ENCODE data around the gene MAP3K4.

MAP3K4 gene

DNA sequence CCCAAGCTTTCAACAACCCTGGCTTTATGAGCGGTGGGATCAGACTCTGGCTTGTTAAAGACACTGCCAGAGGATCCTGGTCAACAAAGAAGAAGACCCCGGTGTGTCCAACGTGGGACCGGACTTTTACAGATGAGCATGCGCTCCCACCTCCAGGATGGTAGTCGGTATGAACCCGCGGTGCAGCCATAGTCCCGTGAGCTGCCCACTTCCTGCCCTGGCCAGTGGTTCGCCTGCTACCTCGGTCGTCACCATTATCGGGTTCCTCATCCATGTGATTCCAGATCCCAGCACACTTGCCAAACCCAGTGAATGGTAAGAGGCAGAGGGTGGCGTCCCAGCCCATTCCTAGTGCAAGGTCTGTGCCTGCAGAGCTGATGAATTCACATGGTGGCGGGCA, 169.6 kb downstream of the MAP3K4 start:
- TF ChIP-seq POLR2AphosphoS5 (IDR thresholded peaks at IDR 0.05; ENCODE audit: low read depth, low read length) (no peak), TAF1 (IDR thresholded peaks at IDR 0.05; ENCODE audit: borderline replicate concordance, low read depth, low read length) (no peak), POLR2A (IDR thresholded peaks at IDR 0.05; ENCODE audit: low read depth, low read length) (no peak)
- DNase-seq (ENCODE audit: insufficient read length) = no peak
- FAIRE-seq = no peak

- DNase-seq (ENCODE audit: insufficient read length) (no peak), FAIRE-seq (no peak)
- TF ChIP-seq POLR2A (IDR thresholded peaks at IDR 0.05; ENCODE audit: low read depth, low read length) (no peak), POLR2AphosphoS5 (IDR thresholded peaks at IDR 0.05; ENCODE audit: low read depth, low read length) (no peak), TAF1 (IDR thresholded peaks at IDR 0.05; ENCODE audit: borderline replicate concordance, low read depth, low read length) (no peak)
Observed at GRCh38 chr6:161161889-161162624, 170.5 kb downstream of the MAP3K4 start.

DNA sequence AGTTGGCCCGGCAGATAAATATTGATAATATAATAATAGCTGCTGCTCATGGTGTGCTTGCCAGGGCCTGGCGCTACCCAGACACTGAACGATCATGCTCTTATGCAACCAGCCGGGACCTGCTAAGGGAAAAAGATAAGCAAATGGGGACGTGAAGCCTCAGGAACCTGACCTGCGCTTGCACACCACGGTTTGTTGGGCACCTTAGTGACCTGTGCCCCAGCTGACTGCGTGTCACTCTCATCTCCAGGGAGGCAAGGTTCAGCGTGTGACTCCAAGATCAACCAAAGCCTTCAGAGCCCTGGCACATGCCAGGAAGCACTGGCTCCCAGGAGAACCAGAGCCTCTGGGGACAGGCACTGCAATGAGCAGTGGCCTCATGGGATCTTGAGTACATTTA, 171.2 kb downstream of the MAP3K4 start:
- FAIRE-seq (no peak), DNase-seq (ENCODE audit: insufficient read length) (no peak)
- TF ChIP-seq POLR2AphosphoS5 (IDR thresholded peaks at IDR 0.05; ENCODE audit: low read depth, low read length) (no peak), TAF1 (IDR thresholded peaks at IDR 0.05; ENCODE audit: borderline replicate concordance, low read depth, low read length) (no peak)

DNA sequence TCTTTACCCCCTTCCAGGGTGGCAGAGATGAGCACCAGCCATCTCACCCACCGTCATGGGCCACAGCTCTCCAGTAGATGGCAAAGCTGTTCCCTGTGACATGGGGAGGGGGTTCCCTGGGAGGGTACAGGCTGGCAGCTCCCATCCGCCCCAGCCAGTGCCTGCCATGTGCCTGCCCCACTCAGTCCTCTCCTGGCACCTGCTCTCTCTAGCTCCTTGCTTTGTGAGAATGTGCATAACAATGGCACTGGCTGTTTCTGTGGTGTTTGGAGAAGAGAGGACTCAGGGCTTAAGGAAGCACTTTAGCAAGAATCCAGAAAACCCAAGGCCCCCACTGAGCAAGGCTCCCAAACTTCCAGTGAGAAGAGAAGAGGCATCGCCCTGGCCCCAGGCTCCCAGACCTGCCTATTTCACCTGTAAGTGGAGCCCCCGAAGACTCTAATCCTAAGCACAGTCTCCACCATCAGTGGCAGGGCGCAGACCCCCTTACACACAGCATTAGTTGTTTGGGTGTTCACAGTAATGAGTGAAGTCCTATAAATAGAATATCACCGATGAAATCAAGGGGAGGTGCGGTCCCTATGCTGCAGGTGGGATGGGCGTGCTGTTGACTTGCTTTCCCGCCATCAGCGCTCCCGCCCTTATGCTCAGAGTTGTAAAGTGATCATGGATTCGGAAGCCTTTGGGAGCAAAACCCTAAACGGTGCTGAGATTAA, 172.1 kb downstream of the MAP3K4 start:
- no peak for DNase-seq (ENCODE audit: insufficient read length)
- TF ChIP-seq POLR2AphosphoS5 (IDR thresholded peaks at IDR 0.05; ENCODE audit: low read depth, low read length) (no peak), TAF1 (IDR thresholded peaks at IDR 0.05; ENCODE audit: borderline replicate concordance, low read depth, low read length) (no peak), POLR2A (IDR thresholded peaks at IDR 0.05; ENCODE audit: low read depth, low read length) (no peak)
- FAIRE-seq = no peak

- DNase-seq (ENCODE audit: insufficient read length) (no peak), FAIRE-seq (no peak)
- TF ChIP-seq TAF1 (IDR thresholded peaks at IDR 0.05; ENCODE audit: borderline replicate concordance, low read depth, low read length) = no peak
- TF ChIP-seq POLR2AphosphoS5 (IDR thresholded peaks at IDR 0.05; ENCODE audit: low read depth, low read length) = no peak
- TF ChIP-seq POLR2A (IDR thresholded peaks at IDR 0.05; ENCODE audit: low read depth, low read length) = no peak
Observed at GRCh38 chr6:161164182-161164625, 172.6 kb downstream of the MAP3K4 start.

- DNase-seq (ENCODE audit: insufficient read length) (no peak), FAIRE-seq (no peak)
- TF ChIP-seq TAF1 (IDR thresholded peaks at IDR 0.05; ENCODE audit: borderline replicate concordance, low read depth, low read length) (no peak), POLR2A (IDR thresholded peaks at IDR 0.05; ENCODE audit: low read depth, low read length) (no peak), POLR2AphosphoS5 (IDR thresholded peaks at IDR 0.05; ENCODE audit: low read depth, low read length) (no peak)
Observed at GRCh38 chr6:161166176-161166575, 174.6 kb downstream of the MAP3K4 start.

DNA sequence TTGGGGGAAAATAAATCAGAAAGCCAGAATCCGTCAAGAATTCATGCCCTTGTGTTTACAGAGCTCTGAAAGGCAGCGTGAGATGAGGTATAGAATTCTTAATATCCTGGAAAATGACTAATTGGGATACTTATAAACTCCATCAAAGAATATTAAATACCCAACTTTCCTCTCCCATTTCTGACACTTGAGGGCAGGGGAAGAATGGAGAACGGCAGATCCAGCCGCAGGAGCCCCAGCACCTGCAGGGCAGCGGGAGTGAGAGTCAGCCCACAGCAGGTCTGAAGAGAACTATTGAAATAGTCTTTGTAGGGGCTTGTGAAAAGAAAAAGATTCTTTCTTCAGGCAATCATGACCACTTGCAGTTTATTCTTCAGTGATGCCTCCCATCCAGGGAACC, 175.1 kb downstream of the MAP3K4 start:
- TF ChIP-seq TAF1 (IDR thresholded peaks at IDR 0.05; ENCODE audit: borderline replicate concordance, low read depth, low read length) (no peak), POLR2A (IDR thresholded peaks at IDR 0.05; ENCODE audit: low read depth, low read length) (no peak)
- DNase-seq (ENCODE audit: insufficient read length) (no peak), FAIRE-seq (no peak)

All from GM12892 (cell line).